GM12872 (cell line): ENCODE results near the gene PIGU.

Experiments used
- CTCF ChIP-seq: IDR thresholded peaks from 3 replicates; pipeline ENCODE4 v1.5.1; 2011; ENCODE audit warnings: low read depth, mild to moderate bottlenecking, low read length, moderate library complexity; ENCODE audit not compliant: insufficient read depth

Gene PIGU

DNA sequence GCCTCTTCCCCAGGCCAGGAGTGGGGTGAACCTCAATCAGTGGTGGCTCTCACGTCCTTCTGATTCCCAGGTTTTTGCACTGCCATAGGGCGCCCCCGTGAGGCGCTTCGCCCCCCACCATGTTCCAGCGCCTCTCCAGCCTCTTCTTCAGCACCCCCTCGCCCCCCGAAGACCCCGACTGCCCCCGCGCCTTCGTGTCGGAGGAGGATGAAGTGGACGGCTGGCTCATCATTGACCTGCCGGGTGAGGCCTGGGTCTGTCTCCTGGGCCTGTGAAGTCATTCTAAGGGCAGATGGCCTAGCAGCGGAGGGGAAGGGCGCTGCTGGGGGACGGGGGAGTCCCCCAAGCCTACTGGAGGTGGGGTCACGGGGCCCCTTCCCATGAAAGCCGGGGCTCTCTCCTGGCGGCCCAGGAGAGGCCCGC, 31.7 kb upstream of the PIGU start:
- TF ChIP-seq CTCF = peak; percentile 68

GRCh38 chr20:34706912-34707784, 30.3 kb upstream of the PIGU start:
- TF ChIP-seq CTCF = no peak

GRCh38 chr20:34706302-34706875, 29.5 kb upstream of the PIGU start:
- no peak for TF ChIP-seq CTCF

- TF ChIP-seq CTCF = peak; percentile 24; the same call in 2 of the 3 replicates
These were observed 28.8 kb upstream of the PIGU start for GRCh38 chr20:34705397-34706301.

GRCh38 chr20:34705008-34705396, 28.1 kb upstream of the PIGU start:
- no peak for TF ChIP-seq CTCF

- TF ChIP-seq CTCF = no peak
These were observed 27.5 kb upstream of the PIGU start, which contains the start of gene TP53INP2 for GRCh38 chr20:34704177-34705007. Gene TP53INP2, plus strand, starts transcription at chr20:34704344. Its CDS starts 4,396 bp downstream, at chr20:34708740.
